ENCODE measurements around the gene PARD3.

The PARD3 gene

DNA sequence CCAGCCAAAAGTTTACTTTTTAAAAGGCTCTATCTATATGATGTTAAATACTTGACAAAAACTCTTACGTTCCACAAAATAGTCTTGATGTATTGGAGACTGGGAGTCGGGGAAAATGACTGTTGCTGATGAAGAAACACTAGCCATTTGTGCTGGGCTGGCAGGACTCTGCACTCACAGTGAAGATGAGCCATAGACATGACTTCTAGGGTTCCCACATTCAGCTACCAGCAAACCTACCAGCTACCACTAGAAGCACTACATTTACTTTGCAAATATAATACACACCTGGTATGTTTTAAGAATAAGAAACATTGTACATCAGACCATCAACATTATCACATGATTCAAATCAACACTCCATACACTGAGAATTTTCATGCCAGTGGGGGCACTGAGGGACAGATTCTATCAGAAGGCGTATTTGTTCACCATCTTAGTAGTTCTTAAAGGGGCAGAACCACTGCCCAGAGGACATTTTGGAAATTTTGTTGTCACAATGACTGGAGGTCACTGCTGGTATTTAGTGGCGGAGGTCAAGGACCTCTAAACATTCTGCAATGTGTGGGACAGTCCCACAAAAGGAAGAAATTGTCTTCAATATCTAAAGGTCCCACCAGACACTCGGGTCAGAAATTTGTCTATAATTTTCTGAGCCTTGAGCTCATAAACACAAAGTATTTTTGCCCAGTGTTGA, 52.3 kb downstream of the PARD3 start:
- Histone ChIP-seq H3K4me2 (ENCODE audit: low read length) (no peak overlapping the region), H4K91ac (ENCODE audit: low read depth, low read length) (no peak overlapping the region), H3K27me3 (ENCODE audit: insufficient read depth, low read length) (no peaks in the 10 kb centered on the region), H2AFZ (ENCODE audit: insufficient read depth, low read length, poor library complexity) (no peak overlapping the region), H3K36me3 (ENCODE audit: control insufficient read depth in 1 of 2, insufficient read depth in 2 of 2, low read length in 2 of 2) (no peaks in the 10 kb centered on the region), H3K79me2 (ENCODE audit: control insufficient read depth, insufficient read depth, low read length, poor library complexity) (no peaks in the 10 kb centered on the region), H4K12ac (ENCODE audit: low read depth, low read length) (no peak overlapping the region), H4K8ac (ENCODE audit: low read depth, low read length) (no peak overlapping the region), H2BK120ac (ENCODE audit: insufficient read depth, low read length, poor library complexity) (no peak overlapping the region), H3K4me1 (ENCODE audit: control insufficient read depth in 1 of 2, insufficient read depth in 2 of 2, low read length in 2 of 2) (peaks cover 2 to 5% of the 10 kb centered on the region in 2 experiments), H3K4me3 (ENCODE audit: low read depth, low read length) (no peak overlapping the region), H3K4ac (ENCODE audit: low read depth, low read length) (no peak overlapping the region), H3K79me1 (ENCODE audit: low read length) (no peaks in the 10 kb centered on the region), H2BK12ac (ENCODE audit: low read length) (no peak overlapping the region), H3K9me3 (ENCODE audit: insufficient read depth, low read depth, low read length) (no peaks in the 10 kb centered on the region), H3K9ac (ENCODE audit: low read length) (no peak overlapping the region), H3K27ac (ENCODE audit: low read depth, low read length) (no peak overlapping the region), H3K14ac (ENCODE audit: low read length) (no peak overlapping the region), H3K23ac (ENCODE audit: low read length) (no peak overlapping the region), H2AK5ac (ENCODE audit: low read length) (no peak overlapping the region), H3K18ac (ENCODE audit: low read length) (no peak overlapping the region), H2BK5ac (ENCODE audit: low read depth, low read length, poor library complexity) (no peak overlapping the region)
- WGBS (ENCODE audit: extremely low coverage, insufficient coverage, insufficient read length) = no CpG with 5 or more reads among the region's 5 CpGs
- DNase-seq = no peak

DNA sequence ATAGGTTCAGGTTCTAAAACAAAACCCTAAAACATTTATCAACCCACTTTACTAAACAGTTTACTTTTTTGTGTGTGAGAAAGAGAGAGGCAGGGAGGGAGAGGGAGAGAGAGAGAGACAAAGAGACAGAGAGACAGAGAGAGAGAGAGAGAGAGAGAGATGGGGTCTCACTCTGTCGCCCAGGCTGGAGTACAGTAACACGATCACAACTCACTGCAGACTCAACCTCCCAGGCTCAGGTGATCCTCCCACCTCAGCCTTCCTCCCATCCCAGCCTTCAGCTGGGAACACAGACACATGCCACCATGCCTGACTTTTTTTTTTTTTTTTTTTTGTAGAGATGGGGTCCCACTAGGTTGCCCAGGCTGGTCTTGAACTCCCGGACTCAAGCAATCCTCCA, 52.9 kb downstream of the PARD3 start:
- H3K9me3 ChIP-seq (ENCODE audit: insufficient read depth, low read depth, low read length) = no peaks in the 10 kb centered on the region
- H3K79me1 ChIP-seq (ENCODE audit: low read length) = no peaks in the 10 kb centered on the region
- no peak overlapping the region for H2BK120ac ChIP-seq (ENCODE audit: insufficient read depth, low read length, poor library complexity)
- no peak for DNase-seq
- no peak overlapping the region for H2AK5ac ChIP-seq (ENCODE audit: low read length)
- no peak overlapping the region for H3K27ac ChIP-seq (ENCODE audit: low read depth, low read length)
- H4K8ac ChIP-seq (ENCODE audit: low read depth, low read length) = no peak overlapping the region
- no CpG with 5 or more reads among the region's 3 CpGs for WGBS (ENCODE audit: extremely low coverage, insufficient coverage, insufficient read length)
- H3K18ac ChIP-seq (ENCODE audit: low read length) = no peak overlapping the region
- H4K91ac ChIP-seq (ENCODE audit: low read depth, low read length) = no peak overlapping the region
- no peak overlapping the region for H2BK5ac ChIP-seq (ENCODE audit: low read depth, low read length, poor library complexity)
- H3K27me3 ChIP-seq (ENCODE audit: insufficient read depth, low read length) = no peaks in the 10 kb centered on the region
- no peaks in the 10 kb centered on the region for H3K36me3 ChIP-seq (ENCODE audit: control insufficient read depth in 1 of 2, insufficient read depth in 2 of 2, low read length in 2 of 2)
- no peak overlapping the region for H2BK12ac ChIP-seq (ENCODE audit: low read length)
- H3K4me1 ChIP-seq (ENCODE audit: control insufficient read depth in 1 of 2, insufficient read depth in 2 of 2, low read length in 2 of 2) = peaks cover 2 to 5% of the 10 kb centered on the region in 2 experiments
- no peak overlapping the region for H3K4ac ChIP-seq (ENCODE audit: low read depth, low read length)
- no peak overlapping the region for H3K14ac ChIP-seq (ENCODE audit: low read length)
- H2AFZ ChIP-seq (ENCODE audit: insufficient read depth, low read length, poor library complexity) = no peak overlapping the region
- H3K23ac ChIP-seq (ENCODE audit: low read length) = no peak overlapping the region
- H3K4me2 ChIP-seq (ENCODE audit: low read length) = no peak overlapping the region
- H4K12ac ChIP-seq (ENCODE audit: low read depth, low read length) = no peak overlapping the region
- H3K4me3 ChIP-seq (ENCODE audit: low read depth, low read length) = no peak overlapping the region
- H3K79me2 ChIP-seq (ENCODE audit: control insufficient read depth, insufficient read depth, low read length, poor library complexity) = no peaks in the 10 kb centered on the region
- H3K9ac ChIP-seq (ENCODE audit: low read length) = no peak overlapping the region

- no CpG with 5 or more reads among the region's 1 CpG for WGBS (ENCODE audit: extremely low coverage, insufficient coverage, insufficient read length)
- no peak overlapping the region for H2AFZ ChIP-seq (ENCODE audit: insufficient read depth, low read length, poor library complexity)
- H3K36me3 ChIP-seq (ENCODE audit: control insufficient read depth in 1 of 2, insufficient read depth in 2 of 2, low read length in 2 of 2) = no peaks in the 10 kb centered on the region
- H4K8ac ChIP-seq (ENCODE audit: low read depth, low read length) = no peak overlapping the region
- H3K27ac ChIP-seq (ENCODE audit: low read depth, low read length) = no peak overlapping the region
- H2AK5ac ChIP-seq (ENCODE audit: low read length) = no peak overlapping the region
- no peaks in the 10 kb centered on the region for H3K79me1 ChIP-seq (ENCODE audit: low read length)
- H3K4ac ChIP-seq (ENCODE audit: low read depth, low read length) = no peak overlapping the region
- no peak overlapping the region for H3K4me2 ChIP-seq (ENCODE audit: low read length)
- no peak overlapping the region for H2BK5ac ChIP-seq (ENCODE audit: low read depth, low read length, poor library complexity)
- H3K4me3 ChIP-seq (ENCODE audit: low read depth, low read length) = no peak overlapping the region
- H3K18ac ChIP-seq (ENCODE audit: low read length) = no peak overlapping the region
- H4K91ac ChIP-seq (ENCODE audit: low read depth, low read length) = no peak overlapping the region
- DNase-seq = no peak
- H3K23ac ChIP-seq (ENCODE audit: low read length) = no peak overlapping the region
- peaks cover 2 to 5% of the 10 kb centered on the region in 2 experiments for H3K4me1 ChIP-seq (ENCODE audit: control insufficient read depth in 1 of 2, insufficient read depth in 2 of 2, low read length in 2 of 2)
- no peaks in the 10 kb centered on the region for H3K27me3 ChIP-seq (ENCODE audit: insufficient read depth, low read length)
- no peak overlapping the region for H2BK12ac ChIP-seq (ENCODE audit: low read length)
- H3K79me2 ChIP-seq (ENCODE audit: control insufficient read depth, insufficient read depth, low read length, poor library complexity) = no peaks in the 10 kb centered on the region
- no peak overlapping the region for H3K14ac ChIP-seq (ENCODE audit: low read length)
- no peaks in the 10 kb centered on the region for H3K9me3 ChIP-seq (ENCODE audit: insufficient read depth, low read depth, low read length)
- no peak overlapping the region for H4K12ac ChIP-seq (ENCODE audit: low read depth, low read length)
- no peak overlapping the region for H3K9ac ChIP-seq (ENCODE audit: low read length)
- no peak overlapping the region for H2BK120ac ChIP-seq (ENCODE audit: insufficient read depth, low read length, poor library complexity)
Measured at GRCh38 chr10:34761453-34761852, 53.6 kb downstream of the PARD3 start.

GRCh38 chr10:34760606-34761005, 54.5 kb downstream of the PARD3 start:
- no peak overlapping the region for H4K8ac ChIP-seq (ENCODE audit: low read depth, low read length)
- no peak overlapping the region for H3K14ac ChIP-seq (ENCODE audit: low read length)
- DNase-seq = no peak
- no peak overlapping the region for H3K4ac ChIP-seq (ENCODE audit: low read depth, low read length)
- no peak overlapping the region for H2BK5ac ChIP-seq (ENCODE audit: low read depth, low read length, poor library complexity)
- no peaks in the 10 kb centered on the region for H3K79me1 ChIP-seq (ENCODE audit: low read length)
- H2BK120ac ChIP-seq (ENCODE audit: insufficient read depth, low read length, poor library complexity) = no peak overlapping the region
- no peak overlapping the region for H3K4me2 ChIP-seq (ENCODE audit: low read length)
- H3K9me3 ChIP-seq (ENCODE audit: insufficient read depth, low read depth, low read length) = no peaks in the 10 kb centered on the region
- WGBS (ENCODE audit: extremely low coverage, insufficient coverage, insufficient read length) = no CpG with 5 or more reads among the region's 1 CpG
- no peak overlapping the region for H2BK12ac ChIP-seq (ENCODE audit: low read length)
- no peaks in the 10 kb centered on the region for H3K79me2 ChIP-seq (ENCODE audit: control insufficient read depth, insufficient read depth, low read length, poor library complexity)
- no peak overlapping the region for H3K27ac ChIP-seq (ENCODE audit: low read depth, low read length)
- no peak overlapping the region for H2AK5ac ChIP-seq (ENCODE audit: low read length)
- H3K4me3 ChIP-seq (ENCODE audit: low read depth, low read length) = no peak overlapping the region
- H3K36me3 ChIP-seq (ENCODE audit: control insufficient read depth in 1 of 2, insufficient read depth in 2 of 2, low read length in 2 of 2) = no peaks in the 10 kb centered on the region
- H3K9ac ChIP-seq (ENCODE audit: low read length) = no peak overlapping the region
- H4K91ac ChIP-seq (ENCODE audit: low read depth, low read length) = no peak overlapping the region
- peaks cover 2 to 5% of the 10 kb centered on the region in 2 experiments for H3K4me1 ChIP-seq (ENCODE audit: control insufficient read depth in 1 of 2, insufficient read depth in 2 of 2, low read length in 2 of 2)
- no peaks in the 10 kb centered on the region for H3K27me3 ChIP-seq (ENCODE audit: insufficient read depth, low read length)
- H2AFZ ChIP-seq (ENCODE audit: insufficient read depth, low read length, poor library complexity) = no peak overlapping the region
- H3K18ac ChIP-seq (ENCODE audit: low read length) = no peak overlapping the region
- H4K12ac ChIP-seq (ENCODE audit: low read depth, low read length) = no peak overlapping the region
- no peak overlapping the region for H3K23ac ChIP-seq (ENCODE audit: low read length)

Data from trophoblast cell (in vitro differentiated cells and primary cell).